Measurements from ENCODE around the gene ARID3A.

The ARID3A gene

GRCh38 chr19:1009981-1010538 is 84.2 kb downstream of the ARID3A start:
- DNase-seq (ENCODE audit: low read depth), result no peak
- TF ChIP-seq CTCF (IDR thresholded peaks at IDR 0.05; ENCODE audit: control insufficient read depth, insufficient read depth, low read depth, low read length, missing control alignments), result no peak
- H3K4me3 ChIP-seq (ENCODE audit: control insufficient read depth, low read depth, low read length), result no peak overlapping the region

- no peak overlapping the region for H3K4me3 ChIP-seq (ENCODE audit: control insufficient read depth, low read depth, low read length)
- no peak for TF ChIP-seq CTCF (IDR thresholded peaks at IDR 0.05; ENCODE audit: control insufficient read depth, insufficient read depth, low read depth, low read length, missing control alignments)
- DNase-seq (ENCODE audit: low read depth), result no peak
Observed at GRCh38 chr19:1010586-1011510, 85.0 kb downstream of the ARID3A start.

- TF ChIP-seq CTCF (IDR thresholded peaks at IDR 0.05; ENCODE audit: control insufficient read depth, insufficient read depth, low read depth, low read length, missing control alignments), result no peak
- no peak overlapping the region for H3K4me3 ChIP-seq (ENCODE audit: control insufficient read depth, low read depth, low read length)
- no peak for DNase-seq (ENCODE audit: low read depth)
Observed at GRCh38 chr19:1011831-1012333, 86.0 kb downstream of the ARID3A start.

GRCh38 chr19:1012334-1012733 is 86.5 kb downstream of the ARID3A start:
- no peak overlapping the region for H3K4me3 ChIP-seq (ENCODE audit: control insufficient read depth, low read depth, low read length)
- DNase-seq (ENCODE audit: low read depth), result no peak
- no peak for TF ChIP-seq CTCF (IDR thresholded peaks at IDR 0.05; ENCODE audit: control insufficient read depth, insufficient read depth, low read depth, low read length, missing control alignments)

- no peak for TF ChIP-seq CTCF (IDR thresholded peaks at IDR 0.05; ENCODE audit: control insufficient read depth, insufficient read depth, low read depth, low read length, missing control alignments)
- H3K4me3 ChIP-seq (ENCODE audit: control insufficient read depth, low read depth, low read length), result no peak overlapping the region
- DNase-seq (ENCODE audit: low read depth), result no peak
Observed at GRCh38 chr19:1013218-1013617, 87.4 kb downstream of the ARID3A start.

- no peak for DNase-seq (ENCODE audit: low read depth)
- no peak overlapping the region for H3K4me3 ChIP-seq (ENCODE audit: control insufficient read depth, low read depth, low read length)
- TF ChIP-seq CTCF (IDR thresholded peaks at IDR 0.05; ENCODE audit: control insufficient read depth, insufficient read depth, low read depth, low read length, missing control alignments), result no peak
Observed at GRCh38 chr19:1014161-1015060, 88.6 kb downstream of the ARID3A start.

Data from AG09309 (cell line).